DND-41 (cell line): ENCODE data around the gene UTRN.

ENCODE experiments used
- CTCF ChIP-seq: IDR thresholded peaks from 2 replicates; pipeline ENCODE4 v1.5.1; 2012; ENCODE audit warnings: borderline replicate concordance, low read length, moderate library complexity, mild to moderate bottlenecking; ENCODE audit not compliant: poor library complexity, severe bottlenecking; ENCODE audit errors: extremely low read depth
- EZH2 ChIP-seq: IDR thresholded peaks from 3 replicates; pipeline ENCODE4 v1.6.1; 2012; ENCODE audit warnings: borderline replicate concordance, low read depth, mild to moderate bottlenecking, moderate library complexity, low read length, inconsistent platforms; ENCODE audit not compliant: severe bottlenecking

- TF ChIP-seq CTCF, result no peak
- no peak for TF ChIP-seq EZH2
Measured at GRCh38 chr6:144284478-144284782, 705 bp upstream of the UTRN start.
